ENCODE results near the gene ZNF484.
"Not testable (repeated sequence)": the region's sequence is repeated elsewhere in the genome, so short reads cannot be mapped to it uniquely, and the experiment has no call there.

The ZNF484 gene

GRCh38 chr9:92857236-92857635 is 20.6 kb downstream of the ZNF484 start:
- no peak for DNase-seq

- no peak for DNase-seq
Observed at GRCh38 chr9:92853716-92854115, 24.1 kb downstream of the ZNF484 start.

- DNase-seq: no peak
Observed at GRCh38 chr9:92850898-92851297, 26.9 kb downstream of the ZNF484 start.

GRCh38 chr9:92848740-92849139 is 29.1 kb downstream of the ZNF484 start:
- not testable (repeated sequence) for DNase-seq

GRCh38 chr9:92846662-92847145 is 31.1 kb downstream of the ZNF484 start:
- no peak for DNase-seq

- DNase-seq: not testable (repeated sequence)
Observed at GRCh38 chr9:92838411-92838810, 39.4 kb downstream of the ZNF484 start.

GRCh38 chr9:92837191-92837590 is 40.6 kb downstream of the ZNF484 start:
- DNase-seq: no peak

- no peak for DNase-seq
Observed at GRCh38 chr9:92829420-92829819, 48.4 kb downstream of the ZNF484 start.

- peak; percentile 58 for DNase-seq
Observed at GRCh38 chr9:92825065-92825464, 52.8 kb downstream of the ZNF484 start.

GRCh38 chr9:92820964-92821363 is 56.9 kb downstream of the ZNF484 start:
- no peak for DNase-seq

GRCh38 chr9:92819898-92820297 is 57.9 kb downstream of the ZNF484 start:
- not testable (repeated sequence) for DNase-seq

- not testable (repeated sequence) for DNase-seq
Observed at GRCh38 chr9:92809629-92810326, 68.1 kb downstream of the ZNF484 start.

GRCh38 chr9:92808726-92809451 is 68.9 kb downstream of the ZNF484 start:
- DNase-seq: no peak

- DNase-seq: no peak
Observed at GRCh38 chr9:92807757-92808725, 69.8 kb downstream of the ZNF484 start.

- no peak for DNase-seq
Observed at GRCh38 chr9:92807031-92807756, 70.6 kb downstream of the ZNF484 start.

- no peak for DNase-seq
Observed at GRCh38 chr9:92804727-92805126, 73.1 kb downstream of the ZNF484 start.

GRCh38 chr9:92798358-92798757 is 79.5 kb downstream of the ZNF484 start:
- DNase-seq: no peak

GRCh38 chr9:92796337-92796804 is 81.5 kb downstream of the ZNF484 start:
- DNase-seq: not testable (repeated sequence)

- no peak for DNase-seq
Observed at GRCh38 chr9:92795598-92796336, 82.1 kb downstream of the ZNF484 start.

All from MV-4-11 (cell line).